Fibroblast of skin of left quadriceps (primary cell): ENCODE measurements around the gene GPR17.
A peak's percentile ranks its signal among the peaks of the same experiment; 100 is the strongest.

ENCODE experiments used
- DNase-seq, 2 experiments: peaks; one replicate each; pipeline ENCODE4 v3.0.0-alpha.2; 2013; ENCODE audit warnings: low read depth in 2 of 2

GPR17 gene

GRCh38 chr2:127641133-127641532, 4.8 kb upstream of the GPR17 start:
- DNase-seq: no peak

- DNase-seq: no peak
Observed at GRCh38 chr2:127641846-127642507, 4.0 kb upstream of the GPR17 start.

- DNase-seq: no peak
Observed at GRCh38 chr2:127642706-127643438, 3.1 kb upstream of the GPR17 start.

GRCh38 chr2:127643439-127644065, 2.4 kb upstream of the GPR17 start:
- no peak for DNase-seq

GRCh38 chr2:127644066-127645025, 1.6 kb upstream of the GPR17 start:
- no peak for DNase-seq

- no peak for DNase-seq
Observed at GRCh38 chr2:127645026-127645394, 943 bp upstream of the GPR17 start.

GRCh38 chr2:127646487-127647241, 711 bp downstream of the GPR17 start:
- no peak for DNase-seq

- no peak for DNase-seq
Observed at GRCh38 chr2:127647242-127648190, 1.6 kb downstream of the GPR17 start.

GRCh38 chr2:127648321-127648720, 2.4 kb downstream of the GPR17 start:
- DNase-seq: no peak

- DNase-seq: no peak
Observed at GRCh38 chr2:127649100-127649611, 3.2 kb downstream of the GPR17 start.

- peak; percentile 56 to 57 for DNase-seq
Observed at GRCh38 chr2:127649684-127650040, 3.7 kb downstream of the GPR17 start.

- DNase-seq: no peak
Observed at GRCh38 chr2:127650041-127650784, 4.3 kb downstream of the GPR17 start.

- no peak for DNase-seq
Observed at GRCh38 chr2:127650785-127651380, 4.9 kb downstream of the GPR17 start.

GRCh38 chr2:127651381-127651809, 5.4 kb downstream of the GPR17 start:
- DNase-seq: no peak

GRCh38 chr2:127651971-127652550, 6.1 kb downstream of the GPR17 start:
- DNase-seq: no peak

GRCh38 chr2:127652786-127653357, 6.9 kb downstream of the GPR17 start:
- no peak for DNase-seq

- no peak for DNase-seq
Observed at GRCh38 chr2:127653421-127654083, 7.6 kb downstream of the GPR17 start.
